ENCODE results near the gene GAPVD1.
"Not testable (repeated sequence)": the region's sequence is repeated elsewhere in the genome, so short reads cannot be mapped to it uniquely, and the experiment has no call there.

GAPVD1 gene

GRCh38 chr9:125304273-125304672, 42.6 kb downstream of the GAPVD1 start:
- no peak for DNase-seq (ENCODE audit: low spot score)

DNA sequence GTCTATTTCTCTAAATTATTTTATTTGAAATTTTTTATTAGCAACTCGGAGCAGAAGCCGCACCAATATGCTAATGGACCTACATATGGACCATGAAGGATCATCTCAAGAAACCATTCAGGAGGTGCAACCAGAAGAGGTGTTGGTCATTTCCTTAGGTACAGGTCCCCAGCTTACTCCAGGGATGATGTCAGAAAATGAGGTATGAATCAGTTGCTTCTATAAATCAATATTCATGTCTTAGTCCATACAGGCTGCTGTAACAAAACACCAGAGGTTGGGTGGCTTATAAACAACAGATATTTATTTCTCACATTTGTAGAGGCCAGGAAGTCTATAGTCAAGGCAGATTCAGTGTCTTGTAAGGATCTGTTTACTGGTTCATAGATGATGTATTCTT, 50.8 kb downstream of the GAPVD1 start:
- DNase-seq (ENCODE audit: low spot score), result no peak

- not testable (repeated sequence) for DNase-seq (ENCODE audit: low spot score)
These were observed 54.7 kb downstream of the GAPVD1 start for GRCh38 chr9:125316359-125316758.

DNA sequence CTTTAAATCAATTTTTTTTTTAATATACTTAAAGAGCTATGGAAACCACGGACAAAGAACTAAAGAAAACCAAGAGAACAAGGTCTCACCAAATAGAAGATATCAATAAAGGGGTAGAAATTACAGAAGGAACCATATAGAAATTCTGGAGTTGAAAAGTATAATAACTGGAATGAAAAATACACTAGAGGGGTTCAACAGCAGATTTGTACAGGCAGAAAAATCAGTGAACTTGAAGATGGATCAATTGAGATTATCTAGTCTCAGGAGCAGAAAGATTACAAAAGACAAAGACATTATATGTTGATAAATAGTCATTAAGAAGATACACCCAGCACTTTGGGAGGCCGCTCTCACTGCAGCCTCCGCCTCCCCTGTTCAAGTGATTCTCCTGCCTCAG, 56.1 kb downstream of the GAPVD1 start:
- DNase-seq (ENCODE audit: low spot score), result no peak

GRCh38 chr9:125321496-125321895, 59.9 kb downstream of the GAPVD1 start:
- DNase-seq (ENCODE audit: low spot score), result no peak

DNA sequence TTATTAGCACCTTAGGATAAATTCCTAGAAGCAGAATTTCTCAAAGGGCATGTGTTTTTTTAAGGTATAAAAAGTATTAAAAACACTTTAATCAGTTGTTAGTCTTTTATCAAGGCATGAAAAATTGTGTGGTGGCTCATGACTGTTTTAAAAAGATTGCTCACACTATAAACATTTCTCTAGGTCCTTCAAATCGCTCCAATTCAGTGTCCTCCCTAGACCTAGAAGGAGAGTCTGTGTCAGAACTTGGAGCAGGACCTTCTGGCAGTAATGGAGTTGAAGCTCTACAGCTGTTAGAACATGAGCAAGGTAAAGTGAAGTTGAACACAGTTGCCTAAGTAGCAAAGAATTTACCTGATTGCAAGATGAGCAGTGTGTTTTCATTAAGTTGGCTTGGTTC, 62.0 kb downstream of the GAPVD1 start:
- DNase-seq (ENCODE audit: low spot score), result no peak

GRCh38 chr9:125325826-125326225, 64.2 kb downstream of the GAPVD1 start:
- no peak for DNase-seq (ENCODE audit: low spot score)

DNA sequence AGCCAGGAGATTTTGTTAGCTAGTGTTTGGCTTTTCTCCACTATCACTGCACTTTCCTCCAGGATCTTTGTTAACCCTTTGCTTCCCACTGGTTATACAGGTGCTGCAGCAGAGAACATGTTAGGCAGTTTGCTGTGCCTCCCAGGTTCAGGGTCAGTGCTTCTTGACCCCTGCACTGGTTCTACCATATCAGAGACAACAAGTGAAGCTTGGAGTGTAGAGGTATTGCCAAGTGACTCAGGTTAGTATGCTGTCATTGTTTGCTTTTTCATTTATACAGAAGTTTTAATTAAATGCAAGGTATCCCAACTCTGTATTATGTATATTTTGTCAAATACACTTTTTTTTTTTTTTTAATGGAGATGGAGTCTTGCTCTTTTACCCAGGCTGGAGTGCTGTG, 68.4 kb downstream of the GAPVD1 start:
- DNase-seq (ENCODE audit: low spot score), result no peak

DNA sequence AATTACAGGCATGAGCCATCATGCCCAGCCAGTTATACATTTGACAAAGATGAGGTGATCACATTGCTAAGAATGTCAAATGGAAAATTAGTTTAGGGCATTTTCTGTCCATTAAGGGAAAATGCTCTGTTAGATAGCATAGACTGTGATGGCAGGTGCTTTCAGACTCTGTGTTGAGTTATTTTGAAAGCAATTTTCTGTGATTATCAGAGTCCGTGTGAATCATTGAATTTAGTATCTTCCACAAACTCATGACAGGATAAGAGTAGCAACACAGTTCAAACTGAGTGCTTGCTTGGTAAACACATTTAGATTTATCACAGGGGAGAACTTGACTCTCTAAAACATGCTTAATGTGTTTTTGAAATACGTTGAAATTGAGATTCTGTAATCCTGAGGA, 69.0 kb downstream of the GAPVD1 start:
- no peak for DNase-seq (ENCODE audit: low spot score)

DNA sequence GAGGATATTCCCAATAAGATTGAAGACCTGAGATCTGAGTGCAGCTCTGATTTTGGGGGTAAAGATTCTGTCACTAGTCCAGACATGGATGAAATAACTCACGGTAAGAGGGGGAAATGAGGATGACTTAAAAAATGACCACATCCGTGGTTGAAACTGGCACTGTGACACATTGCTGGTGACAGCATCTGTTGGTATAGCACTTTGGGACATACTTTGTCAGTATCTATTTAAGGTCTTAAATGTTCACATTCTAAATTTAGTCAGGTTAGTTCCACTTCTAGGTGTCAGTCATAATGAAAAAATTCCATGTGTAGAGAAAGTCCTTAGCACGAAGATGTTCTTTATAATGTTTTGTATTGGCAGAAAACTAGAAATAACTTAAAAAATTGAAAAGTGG, 70.9 kb downstream of the GAPVD1 start:
- no peak for DNase-seq (ENCODE audit: low spot score)

DNA sequence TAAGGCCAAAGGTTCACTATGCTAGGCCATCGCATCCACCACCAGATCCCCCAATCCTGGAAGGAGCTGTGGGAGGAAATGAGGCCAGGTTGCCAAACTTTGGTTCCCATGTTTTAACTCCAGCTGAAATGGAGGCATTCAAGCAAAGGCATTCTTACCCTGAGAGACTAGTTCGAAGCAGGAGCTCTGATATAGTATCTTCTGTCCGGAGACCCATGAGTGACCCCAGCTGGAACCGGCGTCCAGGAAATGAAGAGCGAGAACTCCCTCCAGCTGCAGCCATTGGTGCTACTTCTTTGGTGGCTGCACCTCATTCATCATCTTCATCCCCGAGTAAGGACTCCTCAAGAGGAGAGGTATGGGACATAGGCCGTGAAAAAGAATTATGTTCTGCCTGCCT, 75.6 kb downstream of the GAPVD1 start:
- DNase-seq (ENCODE audit: low spot score), result no peak

GRCh38 chr9:125338929-125339328, 77.3 kb downstream of the GAPVD1 start:
- no peak for DNase-seq (ENCODE audit: low spot score)

- DNase-seq (ENCODE audit: low spot score), result no peak
These were observed 79.9 kb downstream of the GAPVD1 start for GRCh38 chr9:125341566-125341965.

DNA sequence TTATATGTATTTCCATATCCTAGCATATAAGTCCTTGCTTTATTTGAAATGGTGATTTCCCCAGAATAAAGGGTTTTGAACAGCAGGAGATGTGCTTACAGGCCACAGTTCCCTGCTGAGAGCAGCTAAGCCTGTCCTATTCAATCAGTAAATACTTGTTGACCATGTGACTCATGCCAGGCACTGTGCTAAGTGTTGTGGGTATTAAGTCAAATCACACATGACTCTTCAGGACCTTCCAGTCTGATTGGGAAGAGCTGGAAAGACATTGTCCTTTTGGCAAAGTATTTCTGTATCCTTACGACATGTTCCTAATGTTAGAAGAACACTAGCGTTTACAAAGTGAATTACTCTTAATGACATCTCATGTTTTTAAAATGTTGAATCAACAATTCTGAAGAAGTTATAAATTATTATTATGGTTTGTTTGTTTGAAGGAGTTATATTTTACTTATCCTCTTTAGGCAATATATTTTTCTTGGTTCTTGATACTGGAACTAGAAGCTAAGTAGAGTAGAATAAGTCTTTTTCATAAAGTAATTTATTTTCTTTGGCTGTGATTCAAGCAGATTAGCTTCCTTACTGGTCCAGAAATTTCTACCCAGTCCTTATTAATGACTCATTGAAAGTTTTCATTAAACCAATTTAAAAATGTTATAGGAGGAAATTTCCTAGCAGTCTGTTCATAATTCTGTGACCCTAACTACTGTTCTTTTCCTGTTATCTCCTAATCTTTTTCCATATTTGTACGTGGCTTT, 82.1 kb downstream of the GAPVD1 start:
- DNase-seq (ENCODE audit: low spot score), result peak; percentile 31

- no peak for DNase-seq (ENCODE audit: low spot score)
These were observed 84.6 kb downstream of the GAPVD1 start for GRCh38 chr9:125346080-125346732.

DNA sequence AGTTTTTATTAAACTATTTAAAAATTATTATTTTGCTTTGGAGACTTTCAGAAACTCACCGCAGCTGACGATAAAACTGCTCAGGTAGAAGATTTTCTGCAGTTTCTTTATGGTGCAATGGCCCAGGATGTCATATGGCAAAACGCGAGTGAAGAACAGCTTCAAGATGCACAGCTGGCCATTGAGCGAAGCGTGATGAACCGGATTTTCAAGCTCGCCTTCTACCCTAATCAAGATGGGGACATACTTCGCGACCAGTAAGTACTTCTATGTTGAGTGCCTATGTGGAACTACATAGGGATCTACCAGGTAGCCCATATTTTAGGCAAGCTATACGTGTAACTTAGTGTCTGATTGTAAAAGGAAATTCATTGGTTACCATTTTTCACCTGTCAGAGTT, 94.0 kb downstream of the GAPVD1 start:
- DNase-seq (ENCODE audit: low spot score), result no peak

GRCh38 chr9:125356032-125356431, 94.4 kb downstream of the GAPVD1 start:
- DNase-seq (ENCODE audit: low spot score), result no peak

GRCh38 chr9:125359011-125359410, 97.4 kb downstream of the GAPVD1 start:
- no peak for DNase-seq (ENCODE audit: low spot score)

DNA sequence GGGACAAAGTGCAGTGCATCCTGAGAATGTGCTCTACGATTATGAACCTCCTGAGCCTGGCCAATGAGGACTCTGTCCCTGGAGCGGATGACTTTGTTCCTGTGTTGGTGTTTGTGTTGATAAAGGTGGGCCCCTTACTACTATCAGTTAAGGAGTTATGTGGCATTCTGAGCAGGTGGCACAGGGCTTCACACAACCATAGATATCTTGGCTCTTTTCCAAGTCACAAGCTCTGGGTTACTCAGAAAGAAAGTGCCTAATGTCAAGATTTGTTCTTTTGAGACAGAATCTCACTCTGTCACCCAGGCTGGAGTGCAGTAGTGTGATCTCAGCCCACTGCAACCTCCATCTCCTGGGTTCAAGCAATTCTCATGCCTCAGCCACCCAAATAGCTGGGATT, 99.0 kb downstream of the GAPVD1 start:
- DNase-seq (ENCODE audit: low spot score), result no peak

DNA sequence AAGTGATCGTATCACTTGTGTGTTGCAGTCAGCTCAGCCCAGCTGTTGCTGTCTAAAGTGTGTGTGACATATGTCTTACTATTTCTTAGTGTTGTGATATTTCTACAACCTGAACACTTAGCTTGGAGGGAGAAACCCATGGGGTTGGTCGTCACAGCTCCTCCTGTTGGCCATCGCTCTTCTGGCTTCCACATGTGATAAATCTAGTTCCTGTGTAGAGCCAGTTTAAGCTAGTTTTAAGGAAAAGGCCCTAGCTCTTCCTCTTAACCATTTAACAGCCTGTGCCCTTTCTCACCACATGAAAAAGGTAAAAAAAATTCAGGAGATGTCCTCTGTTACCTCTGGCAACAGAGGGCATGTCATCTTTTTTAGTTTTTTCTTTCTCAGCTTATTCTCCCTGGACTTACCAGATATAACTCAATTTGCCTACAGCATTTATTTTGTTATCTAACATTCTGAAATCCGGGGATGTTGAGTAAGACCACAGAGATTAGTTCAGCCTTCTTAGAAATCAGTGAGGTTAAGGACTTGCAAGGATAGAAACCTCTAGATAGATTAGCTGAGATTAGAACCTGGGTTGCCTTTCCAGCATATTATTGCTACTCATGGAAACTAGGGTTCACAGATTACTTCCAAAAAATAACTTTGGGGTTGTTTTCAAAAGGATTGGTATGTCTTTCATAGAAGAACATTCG, 100.4 kb downstream of the GAPVD1 start:
- no peak for DNase-seq (ENCODE audit: low spot score)

DNA sequence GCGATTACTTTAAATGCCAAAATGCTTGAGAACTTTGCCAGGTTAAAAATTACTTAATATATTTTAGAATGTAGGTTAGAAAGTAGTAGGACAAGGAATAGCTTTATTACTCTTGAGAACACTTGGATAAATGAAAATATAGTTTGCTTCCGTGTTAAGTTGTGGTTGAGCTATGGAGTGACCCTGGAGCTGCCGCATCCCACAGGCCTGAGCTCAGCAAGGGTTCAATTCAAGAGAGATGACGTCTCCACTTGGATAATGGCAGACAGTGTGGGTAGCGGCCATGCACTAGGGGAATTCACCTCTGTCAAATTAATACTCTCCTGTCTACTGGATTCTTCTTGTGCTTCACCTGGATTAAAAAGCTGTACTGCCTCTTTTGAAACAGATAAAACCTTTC, 105.0 kb downstream of the GAPVD1 start:
- DNase-seq (ENCODE audit: low spot score), result no peak

GRCh38 chr9:125370786-125371185, 109.2 kb downstream of the GAPVD1 start:
- no peak for DNase-seq (ENCODE audit: low spot score)

Measured in hepatic stellate cell (primary cell).